ENCODE data around the gene RPS4Y2.

GRCh38 chrY:20740609-20741008 lies 15.3 kb upstream of the RPS4Y2 start:
- no peak for TF ChIP-seq MAFG (tag; conservative IDR thresholded peaks at IDR 0.05)
- TF ChIP-seq POLR2AphosphoS5 (IDR thresholded peaks at IDR 0.05; ENCODE audit: control insufficient read depth, insufficient read depth, low read depth, low read length) = no peak
- no peak for TF ChIP-seq LEF1 (IDR thresholded peaks at IDR 0.05)
- no peak for TF ChIP-seq ZNF133 (CRISPR knock-in tag; IDR thresholded peaks at IDR 0.05)
- no peak for TF ChIP-seq ELF4 (CRISPR knock-in tag; IDR thresholded peaks at IDR 0.05)
- no peak for TF ChIP-seq ZNF780A (CRISPR knock-in tag; IDR thresholded peaks at IDR 0.05)
- no peak for TF ChIP-seq MLX (CRISPR knock-in tag; conservative IDR thresholded peaks at IDR 0.05)
- TF ChIP-seq TAL1 (IDR thresholded peaks at IDR 0.05) = no peak
